K562 (cell line): ENCODE measurements around the gene DUS4L. TPM values are rescaled to one million over a fixed set of nuclear protein-coding genes. Genes with fewer than 3 reads are reported as not detected.
A peak's percentile ranks its signal among the peaks of the same experiment; 100 is the strongest.

Experiments used
- BHLHE40 ChIP-seq: IDR thresholded peaks from 2 replicates; pipeline ENCODE4 v1.6.1; 2011; ENCODE audit warnings: low read length, improper control_type of control experiment
- ETV1 ChIP-seq: fragments of 450-650 bp; conservative IDR thresholded peaks from 2 replicates; pipeline ENCODE4 v1.6.1; 2016; ENCODE audit warnings: missing genetic modification characterization, control low read depth, low read depth, missing compliant biosample characterization
- RREB1 ChIP-seq: fragments of 250-450 bp; sonication (Bioruptor Pico); IDR thresholded peaks from 2 replicates; pipeline ENCODE4 v1.4.0; 2020
- TOE1 ChIP-seq, 2 experiments: fragments of 450-650 bp in 1 of 2; sonication (generic) in 1 of 2; formaldehyde crosslinking in 1 of 2; IDR thresholded peaks; 2 replicates each; pipeline versions ENCODE4 v1.7.1 to v1.8.0; 2016 to 2022; ENCODE audit warnings: borderline replicate concordance in 2 of 2, mild to moderate bottlenecking in 2 of 2, antibody characterized with exemption in 1 of 2, inconsistent platforms in 1 of 2, low read depth in 1 of 2, missing genetic modification reagents in 1 of 2, moderate library complexity in 1 of 2
- ZBTB40 ChIP-seq, 2 experiments: fragments of 450-650 bp in 1 of 2; sonication (generic) in 1 of 2; formaldehyde crosslinking in 1 of 2; IDR thresholded peaks; 2 replicates each; pipeline versions ENCODE4 v1.7.1 to v1.9.0; 2016 to 2022; ENCODE audit warnings: inconsistent platforms in 1 of 2, mild to moderate bottlenecking in 1 of 2, missing genetic modification reagents in 1 of 2
- ZNF12 ChIP-seq: sonication (generic); formaldehyde crosslinking; IDR thresholded peaks from 2 replicates; pipeline ENCODE4 v1.4.0; 2020; ENCODE audit warnings: mild to moderate bottlenecking, missing genetic modification reagents
- ZNF165 ChIP-seq: fragments of 250-450 bp; sonication (Bioruptor Pico); IDR thresholded peaks from 2 replicates; pipeline ENCODE4 v1.4.0; 2020; ENCODE audit warnings: borderline replicate concordance
- ZNF175 ChIP-seq: fragments of 200-800 bp; sonication (Bioruptor generic); IDR thresholded peaks from 2 replicates; pipeline ENCODE4 v1.6.1; 2016; ENCODE audit warnings: low read depth, mild to moderate bottlenecking, missing genetic modification characterization, missing compliant biosample characterization
- ZNF263 ChIP-seq: sonication (generic); formaldehyde crosslinking; IDR thresholded peaks from 2 replicates; pipeline ENCODE4 v1.8.0; 2022; ENCODE audit warnings: mild to moderate bottlenecking, missing genetic modification reagents, borderline replicate concordance
- ZNF584 ChIP-seq: fragments of 200-800 bp; sonication (Bioruptor generic); IDR thresholded peaks from 2 replicates; pipeline ENCODE4 v1.6.1; 2016; ENCODE audit warnings: low read depth, mild to moderate bottlenecking, missing genetic modification characterization, missing compliant biosample characterization
- polyA plus RNA-seq, 8 experiments: library from polyadenylated mRNA; depleted of rRNA in 4 of 8; stranded (reverse) in 5 of 8; unstranded in 3 of 8; fragments of >200 nt; fragmentation: Nextera tagmentation in 2 of 8; fragmentation: Illumina TruSeq in 1 of 8; extraction: Ambion mirVana in 2 of 8; extraction: Trizol in 1 of 8; gene quantifications; 2 replicates each; pipeline versions ENCODE4 v1.2.1 to v1.2.3, GENCODE V29; 2011 to 2014; ENCODE audit warnings: inconsistent platforms in 1 of 8, missing spikeins in 1 of 8
- total RNA-seq, 7 experiments: library from RNA; depleted of rRNA in 6 of 7; stranded (reverse); fragments of >200 nt in 6 of 7; fragmentation: Illumina TruSeq in 2 of 7; extraction: Trizol in 2 of 7; gene quantifications; 2 replicates each; pipeline versions ENCODE4 v1.2.1 to v1.2.3, GENCODE V29; 2011 to 2021; ENCODE audit warnings: low replicate concordance in 1 of 7

DUS4L gene
- total and polyA plus RNA-seq, 9 of the 15 experiments (the other 6 are each of a cell fraction or from before 2014, with no cell fraction given) = 12.2 to 33.6 (median 28.6) TPM

- TF ChIP-seq ZBTB40 (IDR thresholded peaks at IDR 0.05) = peak; percentile 13; the same call in 1 of the 2 replicates
- no peak for TF ChIP-seq ZBTB40 (CRISPR knock-in tag; IDR thresholded peaks at IDR 0.05)
- TF ChIP-seq ZNF12 = no peak
- peak; percentile 89; the same call in 1 of the 2 replicates for TF ChIP-seq TOE1 (IDR thresholded peaks at IDR 0.05; ENCODE audit: borderline replicate concordance)
- TF ChIP-seq TOE1 (CRISPR knock-in tag; IDR thresholded peaks at IDR 0.05; ENCODE audit: borderline replicate concordance, low read depth) = no peak
- 0 out of 2 replicates have a peak, but pooled peaks have one; percentile 16 for TF ChIP-seq RREB1
- TF ChIP-seq ETV1 = no peak
- no peak for TF ChIP-seq ZNF584 (CRISPR knock-in tag)
- 0 out of 2 replicates have a peak, but pooled peaks have one; percentile 19 for TF ChIP-seq ZNF165 (CRISPR knock-in tag)
- peak; percentile 60; the same call in 1 of the 2 replicates for TF ChIP-seq ZNF175 (CRISPR knock-in tag)
- no peak for TF ChIP-seq BHLHE40
- TF ChIP-seq ZNF263 = peak; percentile 23; the same call in 1 of the 2 replicates
Observed at GRCh38 chr7:107563081-107563774, 543 bp upstream of the DUS4L start (continued).
